ENCODE measurements around the gene CTNNBL1.

- TF ChIP-seq EZH2phosphoT487 (IDR thresholded peaks at IDR 0.05; ENCODE audit: low read depth, severe bottlenecking, unreplicated experiment) (no peak), EZH2 (IDR thresholded peaks at IDR 0.05; ENCODE audit: borderline replicate concordance) (no peak), CTCF (IDR thresholded peaks at IDR 0.05; ENCODE audit: poor library complexity) (no peak)
These were observed 3.0 kb upstream of the CTNNBL1 start for GRCh38 chr20:37690626-37691369.

Measured in hepatocyte (in vitro differentiated cells).